GM19193 (cell line): Measurements from ENCODE around the gene ZNF362.

Experiments
- POLR2A ChIP-seq: IDR thresholded peaks from 4 replicates; pipeline ENCODE4 v1.6.1; 2011; ENCODE audit not compliant: insufficient read depth, insufficient read length; ENCODE audit errors: extremely low read depth

Gene ZNF362

DNA sequence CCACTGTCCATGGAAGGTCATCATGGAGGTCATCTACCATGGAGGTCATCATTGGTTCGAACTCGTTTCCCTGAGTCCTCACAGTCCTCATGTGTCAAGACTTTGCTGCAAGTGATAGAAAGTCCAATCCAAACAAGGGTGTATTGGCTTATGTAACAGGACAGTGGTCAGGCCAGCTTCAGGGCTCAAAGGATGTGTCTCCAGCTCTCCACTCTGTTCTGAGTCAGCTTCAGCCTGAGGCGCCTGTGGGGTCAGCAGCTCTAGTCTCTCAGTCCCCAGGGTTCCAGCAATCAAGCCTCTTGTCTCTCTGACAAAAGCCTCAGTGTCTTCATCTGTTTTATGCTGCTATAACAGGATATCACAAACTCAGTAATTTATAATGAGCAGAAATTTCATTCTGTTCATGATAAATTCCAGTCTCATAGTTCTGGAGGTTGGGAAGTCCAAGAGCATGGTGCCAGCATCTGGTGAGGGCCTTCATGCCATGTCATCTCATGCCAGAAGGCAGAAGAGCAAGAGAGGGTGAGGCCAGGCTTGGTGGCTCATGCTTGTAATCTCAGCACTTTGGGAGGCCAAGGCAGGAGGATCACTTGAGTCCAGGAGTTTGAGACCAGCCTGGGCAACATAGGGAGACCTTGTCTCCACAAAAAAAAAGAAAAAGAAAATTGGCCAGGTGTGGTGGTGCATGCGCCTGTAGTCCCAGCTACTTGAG, 45.1 kb downstream of the ZNF362 start:
- TF ChIP-seq POLR2A = no peak

DNA sequence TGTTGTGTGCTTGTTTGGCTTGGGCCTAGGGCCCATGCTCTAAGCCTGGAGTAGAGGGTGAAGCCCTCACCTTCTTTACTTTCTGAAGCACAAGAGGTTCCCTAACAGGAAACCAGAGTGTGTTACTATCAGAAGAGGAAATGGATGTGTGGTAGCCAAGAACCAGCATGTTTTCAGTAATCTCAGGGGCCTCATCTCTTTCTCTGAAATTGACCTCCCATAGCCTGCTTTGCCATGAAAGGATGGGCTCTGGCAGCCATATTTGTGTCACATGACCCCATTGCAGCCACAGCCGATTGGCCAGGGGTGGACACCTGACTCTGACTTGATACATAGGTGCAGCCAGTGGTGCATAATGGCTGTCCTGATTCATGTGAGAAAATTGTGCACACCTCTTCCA, 46.0 kb downstream of the ZNF362 start:
- TF ChIP-seq POLR2A = no peak

DNA sequence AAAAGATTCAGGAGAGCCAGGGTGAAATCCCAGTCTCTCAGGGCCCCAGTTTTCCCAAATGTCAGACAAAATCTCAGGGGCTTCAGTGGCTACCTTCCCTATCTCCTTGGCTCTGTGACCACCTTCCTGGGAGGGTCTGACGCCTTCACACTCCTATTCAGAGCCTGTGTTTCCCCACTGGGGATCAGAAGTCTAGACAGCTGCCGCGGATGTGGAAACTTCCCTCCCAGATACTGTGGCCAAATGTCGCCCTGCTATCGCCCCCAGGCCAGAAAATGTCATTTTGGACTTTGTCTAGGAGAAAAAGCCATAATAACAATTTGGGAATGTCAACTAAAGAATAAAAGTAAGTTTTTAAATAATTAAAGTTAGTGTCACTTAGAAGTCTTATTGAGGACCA, 48.7 kb downstream of the ZNF362 start:
- TF ChIP-seq POLR2A = no peak

DNA sequence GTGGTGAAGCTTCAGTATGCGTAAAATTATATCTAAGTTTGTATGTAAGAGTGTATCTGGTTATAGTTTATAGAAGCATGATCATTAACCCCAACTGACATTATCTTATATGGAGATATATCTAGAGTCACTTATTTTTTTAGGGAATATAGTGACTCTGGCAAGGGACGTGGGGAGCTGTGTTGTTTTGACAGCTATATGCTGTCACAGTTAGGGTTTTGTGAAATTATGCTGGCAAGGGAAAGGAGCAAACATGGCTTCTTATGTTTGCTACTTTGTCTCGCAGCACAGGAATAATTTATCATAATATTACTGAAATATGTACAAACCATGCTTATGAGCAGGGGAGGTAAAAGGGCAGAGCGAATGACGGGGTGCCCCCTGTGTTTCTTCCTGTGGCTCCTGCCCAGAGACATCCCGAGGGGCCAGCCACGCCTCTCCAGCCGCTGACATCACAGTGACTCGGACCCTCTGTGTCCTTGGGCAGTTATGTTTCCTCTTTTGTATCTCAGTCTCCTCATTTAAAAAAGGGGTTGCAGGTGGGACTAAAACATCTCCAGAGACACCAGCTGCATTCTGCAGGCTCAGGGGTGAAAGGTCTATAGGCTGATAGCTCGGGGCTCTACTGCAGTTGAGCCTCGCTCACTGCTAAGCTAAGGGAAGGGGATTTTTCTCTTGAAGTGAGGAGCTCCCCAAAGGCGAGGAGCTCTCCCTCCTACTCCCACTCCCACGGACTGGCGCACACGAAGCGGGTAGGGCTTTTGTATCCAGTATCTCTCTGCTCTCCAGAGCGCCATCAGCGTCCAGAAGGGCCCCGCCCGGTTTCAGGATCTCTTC, 49.7 kb downstream of the ZNF362 start:
- no peak for TF ChIP-seq POLR2A

DNA sequence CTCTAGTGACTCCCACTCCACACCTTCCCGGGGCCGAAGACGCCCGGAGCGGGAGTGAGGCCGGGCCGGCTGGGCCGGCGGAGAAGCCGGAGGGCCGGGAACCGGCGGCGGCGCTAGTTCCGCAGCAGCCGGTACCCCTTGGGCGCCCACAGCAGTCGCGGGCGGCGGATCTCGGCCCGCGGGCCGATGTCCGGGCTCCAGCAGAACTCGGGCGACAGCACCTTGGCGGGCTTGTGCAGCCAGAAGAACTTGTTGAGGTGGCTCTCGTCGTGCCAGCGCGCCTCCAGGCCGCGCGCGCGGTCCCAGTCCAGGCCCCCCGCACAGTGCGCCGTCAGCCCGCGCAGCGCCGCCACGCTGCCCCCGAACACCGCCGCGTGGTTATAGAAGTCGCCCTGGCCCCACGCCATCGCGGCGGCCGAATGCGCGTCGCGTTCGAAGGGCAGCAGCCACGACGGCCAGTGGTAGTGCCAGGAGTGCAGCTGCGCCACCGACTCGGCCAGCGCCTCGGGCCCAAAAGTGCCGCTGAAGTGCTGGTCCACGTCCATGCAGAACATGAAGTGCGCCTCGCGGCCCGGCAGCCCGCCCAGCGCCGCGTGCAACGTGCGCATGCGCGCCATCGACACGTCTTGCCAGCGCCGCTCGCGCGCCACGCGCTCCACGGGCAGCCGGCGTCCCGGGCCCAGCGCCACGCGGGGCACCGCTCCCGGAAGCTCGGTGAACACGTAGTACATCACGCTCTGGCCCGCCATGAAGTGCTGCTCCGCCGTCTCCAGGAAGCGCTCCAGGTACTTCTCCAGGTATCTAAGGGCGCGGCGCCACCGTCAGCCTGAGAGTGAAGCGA, 50.6 kb downstream of the ZNF362 start:
- TF ChIP-seq POLR2A = no peak

DNA sequence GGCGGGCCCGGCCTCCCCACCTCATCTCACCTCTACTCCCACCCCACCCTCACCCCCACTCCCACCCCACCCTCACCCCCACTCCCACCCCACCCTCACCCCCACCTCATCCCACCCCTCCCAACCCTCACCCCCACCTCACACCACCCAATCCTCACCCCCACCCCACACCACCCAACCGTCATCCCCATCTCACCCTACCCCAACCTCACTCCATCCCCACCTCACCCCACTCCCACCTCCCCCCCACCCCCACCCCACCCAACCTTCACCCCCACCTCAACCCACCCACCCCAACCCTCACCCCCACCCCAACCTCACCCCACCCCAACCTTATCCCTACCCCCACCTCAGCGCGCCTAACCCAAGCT, 51.2 kb downstream of the ZNF362 start:
- TF ChIP-seq POLR2A = no peak

DNA sequence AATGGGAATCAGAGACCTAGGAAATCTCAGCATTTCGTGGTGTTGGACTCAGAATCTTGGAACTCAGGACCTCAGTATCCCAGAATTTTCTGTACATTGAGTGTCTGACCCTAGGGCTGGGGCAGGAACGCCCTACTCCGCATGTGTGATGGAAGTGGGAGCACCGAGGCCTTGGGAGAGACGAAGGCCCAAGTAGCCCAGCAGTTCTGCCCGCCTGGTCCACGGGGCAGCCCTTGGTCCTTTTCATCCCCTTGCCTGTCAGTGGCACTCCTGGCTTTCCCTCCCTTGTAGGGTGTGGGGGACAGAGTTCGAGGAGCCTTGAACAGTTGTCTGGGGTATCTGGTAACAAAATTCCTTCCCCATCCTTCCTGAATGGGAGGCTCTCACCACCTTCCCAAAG, 54.4 kb downstream of the ZNF362 start:
- no peak for TF ChIP-seq POLR2A

DNA sequence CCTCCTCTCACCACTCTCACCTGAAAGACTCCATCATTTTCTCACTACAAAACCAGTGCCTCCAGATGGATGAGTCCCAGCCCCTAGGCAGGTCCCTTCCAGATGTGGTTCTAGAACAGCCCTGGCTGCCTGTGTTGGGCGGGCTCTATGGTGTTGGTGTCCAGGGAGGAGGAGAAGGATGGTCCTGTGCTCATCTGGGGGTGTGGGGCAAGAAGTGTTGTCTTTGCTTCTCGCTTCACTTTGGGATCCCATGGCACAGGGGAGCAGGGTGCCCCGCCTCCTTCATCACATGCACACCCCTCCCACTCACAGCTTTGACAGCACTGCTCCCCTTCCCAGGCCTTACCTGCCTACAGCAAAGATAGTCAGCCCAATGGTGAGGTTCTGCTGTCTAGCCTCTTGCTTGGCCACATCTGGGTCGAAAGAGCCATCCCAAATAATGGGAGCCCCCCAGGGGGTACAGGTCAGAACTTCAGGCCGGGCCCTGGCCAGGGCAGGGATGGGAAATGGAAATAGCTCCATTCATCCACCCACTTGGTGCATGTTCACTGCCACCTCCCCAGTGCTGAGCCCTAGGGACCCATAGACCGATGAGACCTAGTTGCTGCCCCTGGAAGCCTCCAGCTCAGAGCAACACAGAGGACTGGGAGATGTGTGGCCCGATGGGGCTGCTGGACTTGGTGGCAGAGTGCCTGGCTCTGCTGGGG, 55.6 kb downstream of the ZNF362 start:
- TF ChIP-seq POLR2A = no peak

DNA sequence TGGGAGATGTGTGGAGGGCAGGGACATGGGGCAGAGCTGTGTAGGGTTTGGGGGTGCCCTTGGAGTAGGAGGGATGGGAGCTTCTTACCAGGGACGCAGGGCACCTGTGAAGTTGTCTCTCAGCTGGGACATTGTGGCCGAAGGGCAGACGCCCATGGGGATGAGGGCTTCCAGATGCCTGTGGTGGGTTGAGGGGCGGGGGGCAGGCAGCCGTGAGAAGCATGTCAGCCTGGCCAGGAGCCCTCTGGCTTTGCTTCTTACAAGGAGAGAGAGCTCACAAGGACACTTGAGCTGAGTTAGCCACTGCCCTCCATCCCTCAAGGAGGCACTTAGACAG, 56.1 kb downstream of the ZNF362 start:
- no peak for TF ChIP-seq POLR2A

DNA sequence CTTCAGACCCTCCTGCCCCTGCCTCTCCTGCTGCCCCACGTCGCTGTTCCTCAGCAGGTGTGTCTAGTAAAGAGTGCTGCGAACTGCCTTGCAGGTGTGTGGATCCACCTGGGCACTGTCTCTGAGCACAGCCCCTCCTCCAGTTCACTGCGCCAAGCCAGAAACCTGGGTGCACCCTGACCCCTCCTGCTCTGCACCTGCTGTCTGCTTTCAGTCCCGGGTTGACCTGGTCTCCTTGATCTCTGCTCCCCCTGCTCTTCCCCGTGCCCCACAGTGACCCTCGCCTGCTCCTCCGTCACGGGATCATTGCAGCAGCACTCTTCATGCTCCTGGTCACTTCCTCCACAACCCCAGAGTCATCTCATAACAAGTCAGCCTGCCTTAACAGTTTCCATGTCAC, 58.1 kb downstream of the ZNF362 start:
- no peak for TF ChIP-seq POLR2A

DNA sequence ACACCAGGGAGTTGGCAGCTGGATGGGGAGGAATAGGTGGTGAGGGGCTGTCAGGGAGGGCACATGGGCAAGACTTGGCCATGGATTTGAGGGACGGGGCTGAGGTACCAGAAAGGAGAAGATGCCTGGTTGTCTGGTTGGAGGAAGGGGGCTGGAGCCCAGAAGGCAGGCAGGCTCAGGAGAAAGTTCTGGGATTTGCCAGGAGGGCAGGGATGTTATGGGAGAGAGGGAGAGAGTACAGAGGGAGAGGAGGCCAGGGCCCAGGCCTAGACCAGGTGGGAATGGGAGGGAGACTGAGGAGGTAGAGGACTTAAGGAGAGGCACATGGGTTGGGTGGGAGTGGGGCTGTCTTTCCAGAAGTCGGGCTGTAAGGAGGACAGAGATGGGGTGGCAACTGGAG, 60.3 kb downstream of the ZNF362 start:
- TF ChIP-seq POLR2A = no peak

DNA sequence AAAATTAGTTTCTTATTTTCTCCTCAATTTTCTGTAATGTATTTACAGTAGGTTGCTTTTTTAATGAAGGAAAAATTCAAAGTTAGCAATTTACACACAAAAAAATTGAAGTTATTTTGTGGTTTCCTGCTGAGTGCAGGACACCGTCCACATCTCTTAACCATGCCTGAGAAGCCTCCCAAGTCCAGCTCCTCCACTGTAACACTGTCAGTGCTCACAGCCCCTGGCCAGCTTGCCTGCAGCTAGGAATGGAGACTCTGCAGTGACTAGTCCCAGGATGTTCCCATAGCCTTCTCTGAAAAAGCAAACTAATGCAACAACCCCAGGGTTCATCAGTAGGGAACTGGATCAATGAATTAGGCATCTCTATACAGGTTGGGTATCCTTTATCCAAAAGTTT, 61.1 kb downstream of the ZNF362 start:
- no peak for TF ChIP-seq POLR2A

DNA sequence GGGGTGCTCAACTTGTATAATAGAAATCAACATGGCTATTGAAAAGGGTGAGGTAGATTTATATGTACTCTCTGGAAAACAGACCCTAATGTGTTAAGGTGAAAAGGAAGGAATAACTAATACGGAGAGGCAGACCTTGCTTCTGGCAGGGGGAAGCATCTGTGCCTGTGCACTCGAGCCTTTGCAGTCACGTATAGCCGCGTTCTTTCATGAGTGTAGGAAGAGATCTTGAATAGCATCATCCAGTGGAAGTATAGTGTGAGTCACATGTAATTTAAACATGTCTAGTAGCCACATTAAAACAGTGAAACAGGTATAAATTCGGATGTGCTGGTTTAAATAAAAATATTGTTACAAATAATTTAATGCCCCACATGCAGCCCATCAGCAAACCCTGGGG, 61.7 kb downstream of the ZNF362 start:
- TF ChIP-seq POLR2A = no peak

DNA sequence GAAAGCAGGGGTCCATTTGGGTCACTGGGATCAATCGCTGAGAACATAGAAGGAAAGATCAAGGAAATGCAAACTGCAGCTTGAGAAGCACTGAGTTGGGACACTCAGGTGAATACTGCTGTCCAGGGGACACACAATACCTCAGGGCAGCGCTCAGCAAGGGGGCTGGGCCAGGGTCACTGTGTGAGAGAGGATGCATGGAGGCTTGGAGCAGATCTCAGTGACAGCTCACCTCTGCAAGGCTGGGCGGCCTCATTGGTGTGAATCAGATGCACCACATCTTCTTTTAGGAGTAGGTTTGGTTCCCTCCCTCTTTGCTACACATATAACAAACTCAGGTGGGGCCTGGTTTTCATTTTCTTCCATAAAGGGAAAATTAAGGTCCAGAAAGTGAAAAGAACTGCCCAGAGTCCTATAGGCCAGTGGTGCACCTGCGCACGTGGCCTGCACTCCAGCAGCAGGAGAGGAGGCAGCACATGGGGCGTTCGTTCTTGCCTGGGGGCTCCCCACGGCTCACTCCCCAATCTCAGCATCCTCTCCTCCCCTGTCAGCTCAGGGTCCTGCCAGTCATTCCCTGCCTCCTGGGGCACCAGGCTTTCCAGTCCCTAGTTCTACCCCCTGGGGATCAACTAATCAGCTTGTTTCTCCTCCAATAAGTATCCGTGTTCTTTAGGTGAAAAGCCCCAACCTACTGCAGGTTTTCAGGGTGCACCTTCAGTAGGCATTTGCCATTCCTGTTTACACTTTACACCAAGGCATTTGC, 63.1 kb downstream of the ZNF362 start:
- no peak for TF ChIP-seq POLR2A

DNA sequence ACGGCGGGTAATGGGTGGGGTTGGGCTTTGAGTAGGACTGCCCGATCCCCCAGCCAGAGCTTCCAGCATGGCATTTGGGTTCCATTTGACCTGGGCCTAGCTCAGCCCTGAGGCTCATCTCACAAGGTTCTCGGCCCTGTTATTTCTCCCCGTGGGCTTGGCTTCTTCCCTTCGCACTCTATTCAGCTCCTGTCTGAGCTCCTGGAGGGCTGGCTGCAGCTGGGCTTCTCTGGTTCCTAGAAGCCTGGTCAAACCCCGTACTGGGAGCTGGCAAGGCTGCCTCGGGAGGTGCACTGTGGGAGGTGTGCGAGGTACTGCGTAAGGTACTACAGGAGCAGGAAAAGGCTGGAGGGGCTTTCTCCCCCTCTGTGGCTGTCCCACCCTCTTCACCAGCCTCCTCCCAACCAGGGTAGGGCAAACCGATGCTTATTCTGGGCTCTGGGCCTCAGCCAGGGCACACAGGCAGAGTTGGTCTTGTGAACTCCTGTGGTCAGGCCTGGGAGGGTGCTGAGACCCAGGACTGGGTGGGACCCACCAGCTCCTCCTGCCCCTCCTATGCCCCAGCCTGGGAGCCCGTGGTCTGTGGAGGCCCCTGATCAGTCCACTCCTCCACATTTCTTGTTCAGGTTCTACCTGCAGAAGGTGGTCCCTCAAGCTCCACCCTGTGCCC, 63.8 kb downstream of the ZNF362 start:
- no peak for TF ChIP-seq POLR2A
